ENCODE results near the gene RMND5B.
"Not testable (repeated sequence)": the region's sequence is repeated elsewhere in the genome, so short reads cannot be mapped to it uniquely, and the experiment has no call there.

RMND5B gene

GRCh38 chr5:178114325-178115135 lies 16.3 kb upstream of the RMND5B start:
- no peak for DNase-seq

- DNase-seq = no peak
Observed at GRCh38 chr5:178115136-178115813, 15.5 kb upstream of the RMND5B start.

GRCh38 chr5:178115814-178116142 lies 15.0 kb upstream of the RMND5B start:
- DNase-seq = no peak

- DNase-seq = no peak
Observed at GRCh38 chr5:178116143-178116885, 14.5 kb upstream of the RMND5B start.

- DNase-seq = no peak
Observed at GRCh38 chr5:178117923-178118701, 12.7 kb upstream of the RMND5B start.

GRCh38 chr5:178119915-178120606 lies 10.8 kb upstream of the RMND5B start:
- DNase-seq = no peak

GRCh38 chr5:178120607-178121357 lies 10.0 kb upstream of the RMND5B start:
- DNase-seq = peak; percentile 72

GRCh38 chr5:178121391-178122276 lies 9.2 kb upstream of the RMND5B start:
- no peak for DNase-seq

GRCh38 chr5:178122346-178122745 lies 8.5 kb upstream of the RMND5B start:
- DNase-seq = no peak

- DNase-seq = no peak
Observed at GRCh38 chr5:178123094-178123965, 7.5 kb upstream of the RMND5B start.

GRCh38 chr5:178123966-178124925 lies 6.6 kb upstream of the RMND5B start:
- no peak for DNase-seq

GRCh38 chr5:178125253-178125906 lies 5.4 kb upstream of the RMND5B start:
- DNase-seq = no peak

- no peak for DNase-seq
Observed at GRCh38 chr5:178126556-178126955, 4.3 kb upstream of the RMND5B start.

GRCh38 chr5:178127300-178128009 lies 3.4 kb upstream of the RMND5B start:
- DNase-seq = not testable (repeated sequence)

- DNase-seq = no peak
Observed at GRCh38 chr5:178129296-178129695, 1.5 kb upstream of the RMND5B start.

GRCh38 chr5:178130234-178130575 lies 609 bp upstream of the RMND5B start:
- not testable (repeated sequence) for DNase-seq

- no peak for DNase-seq
Observed at GRCh38 chr5:178131446-178131996, 707 bp downstream of the RMND5B start.

Measured in NCI-H2107 (cell line).